Testis (tissue), 2 donors: Measurements from ENCODE around the gene NUP88.

Experiments
- CTCF ChIP-seq, 3 experiments: fragments of 450-650 bp in 2 of 3; fragments of 200-600 bp in 1 of 3; sonication (generic) in 1 of 3; IDR thresholded peaks; one replicate each; pipeline ENCODE4 v1.5.1; 2016 to 2019; ENCODE audit warnings: antibody characterized with exemption in 3 of 3, mild to moderate bottlenecking in 2 of 3, moderate library complexity in 1 of 3
- POLR2A ChIP-seq: fragments of 450-650 bp; IDR thresholded peaks from one replicate; pipeline ENCODE4 v1.6.1; 2017; ENCODE audit warnings: antibody characterized with exemption, mild to moderate bottlenecking, moderate library complexity

- TF ChIP-seq CTCF (IDR thresholded peaks at IDR 0.05): no peak
- no peak for TF ChIP-seq POLR2A
Observed at GRCh38 chr17:5408186-5408585, 11.3 kb downstream of the NUP88 start.
